ENCODE data around the gene ECHS1. TPM values are rescaled to one million over a fixed set of nuclear protein-coding genes. Genes with fewer than 3 reads are reported as not detected.
"Not testable (repeated sequence)": the region's sequence is repeated elsewhere in the genome, so short reads cannot be mapped to it uniquely, and the experiment has no call there.

The ECHS1 gene
- total RNA-seq, 1 donor, result 13.5 TPM

DNA sequence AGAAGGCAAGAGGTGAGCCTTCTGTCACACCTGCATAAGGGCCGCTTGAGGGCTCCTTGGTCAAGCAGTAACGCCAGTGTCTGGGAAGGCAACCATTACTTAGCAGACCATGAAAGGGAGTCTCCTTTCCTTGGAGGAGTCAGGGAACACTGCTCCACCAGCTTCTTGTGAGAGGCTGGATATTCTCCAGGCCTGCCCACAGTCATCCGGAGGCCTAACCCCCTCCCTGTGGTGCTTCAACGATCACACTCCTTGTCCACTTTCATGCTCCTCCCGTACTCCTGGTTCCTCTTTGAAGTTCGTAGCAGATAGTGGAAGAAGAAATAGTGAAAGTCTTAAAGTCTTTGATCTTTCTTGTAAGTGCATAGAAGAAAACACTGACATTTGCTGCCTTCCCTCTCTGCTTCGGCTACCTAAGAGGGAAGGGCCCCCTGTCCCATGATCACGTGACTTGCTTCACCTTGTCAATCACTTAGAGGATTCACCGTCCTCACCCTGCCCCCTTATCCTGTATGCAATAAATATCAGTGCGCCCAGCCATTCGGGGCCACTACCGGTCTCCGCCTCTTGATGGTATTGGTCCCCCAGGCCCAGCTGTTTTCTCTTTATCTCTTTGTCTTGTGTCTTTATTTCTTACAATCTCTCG lies 51.0 kb downstream of the ECHS1 start:
- peaks cover 19% of the 10 kb centered on the region for H3K4me1 ChIP-seq (ENCODE audit: insufficient read depth, low read length)
- peaks cover 24% of the 10 kb centered on the region for H3K27me3 ChIP-seq (ENCODE audit: insufficient read depth, low read length)
- H3K4me3 ChIP-seq (ENCODE audit: low read length); H3K9me3 ChIP-seq (ENCODE audit: low read depth, low read length): not testable (repeated sequence)

- peaks cover 16% of the 10 kb centered on the region for H3K4me1 ChIP-seq (ENCODE audit: insufficient read depth, low read length)
- H3K27me3 ChIP-seq (ENCODE audit: insufficient read depth, low read length), result peaks cover 12% of the 10 kb centered on the region
- H3K4me3 ChIP-seq (ENCODE audit: low read length); H3K9me3 ChIP-seq (ENCODE audit: low read depth, low read length): not testable (repeated sequence)
These were observed 52.2 kb downstream of the ECHS1 start for GRCh38 chr10:133320852-133321422.

DNA sequence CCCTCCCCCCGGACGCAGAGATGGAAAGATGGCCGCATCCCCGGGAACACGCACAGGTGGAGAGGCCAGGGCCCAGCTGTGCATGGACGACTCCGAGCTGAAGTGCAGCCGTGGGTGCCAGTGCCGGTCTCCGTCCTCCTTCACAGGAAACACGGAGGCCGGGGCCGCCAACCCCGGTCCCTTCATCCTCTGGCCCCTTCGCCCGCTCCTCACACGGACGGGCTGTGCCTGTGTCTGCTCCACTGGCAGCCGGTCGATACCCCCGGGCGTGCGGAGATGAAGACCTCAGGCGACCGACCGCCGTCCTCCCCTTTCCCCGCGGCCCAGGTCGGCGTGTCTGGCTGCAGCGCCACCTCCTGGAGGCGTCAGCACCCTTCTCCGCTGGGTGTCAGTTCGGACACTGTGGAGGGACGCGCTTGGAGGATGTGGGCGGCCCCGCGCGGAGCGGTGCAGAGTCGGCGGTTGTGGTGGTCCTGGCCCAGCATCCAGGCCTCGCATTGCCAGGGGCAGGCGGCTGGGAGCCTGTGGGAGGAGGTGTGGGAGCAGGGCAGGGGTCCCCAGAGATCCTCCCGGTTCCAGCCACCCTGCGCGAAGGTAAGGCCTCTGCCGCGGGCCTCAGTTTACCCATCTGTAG lies 54.5 kb downstream of the ECHS1 start:
- Histone ChIP-seq H3K4me3 (ENCODE audit: low read length) (no peak overlapping the region), H3K27me3 (ENCODE audit: insufficient read depth, low read length) (peaks cover 5% of the 10 kb centered on the region), H3K4me1 (ENCODE audit: insufficient read depth, low read length) (peaks cover 7% of the 10 kb centered on the region), H3K9me3 (ENCODE audit: low read depth, low read length) (no peaks in the 10 kb centered on the region)

GRCh38 chr10:133316732-133317131 lies 56.4 kb downstream of the ECHS1 start:
- peaks cover 5% of the 10 kb centered on the region for H3K27me3 ChIP-seq (ENCODE audit: insufficient read depth, low read length)
- peaks cover 7% of the 10 kb centered on the region for H3K4me1 ChIP-seq (ENCODE audit: insufficient read depth, low read length)
- H3K9me3 ChIP-seq (ENCODE audit: low read depth, low read length), result no peaks in the 10 kb centered on the region
- no peak overlapping the region for H3K4me3 ChIP-seq (ENCODE audit: low read length)

GRCh38 chr10:133316266-133316665 lies 56.9 kb downstream of the ECHS1 start:
- no peak overlapping the region for H3K4me3 ChIP-seq (ENCODE audit: low read length)
- H3K27me3 ChIP-seq (ENCODE audit: insufficient read depth, low read length), result peaks cover 5% of the 10 kb centered on the region
- no peaks in the 10 kb centered on the region for H3K9me3 ChIP-seq (ENCODE audit: low read depth, low read length)
- peaks cover 7% of the 10 kb centered on the region for H3K4me1 ChIP-seq (ENCODE audit: insufficient read depth, low read length)

- Histone ChIP-seq H3K4me1 (ENCODE audit: insufficient read depth, low read length) (peaks cover 7% of the 10 kb centered on the region), H3K27me3 (ENCODE audit: insufficient read depth, low read length) (peaks cover 5% of the 10 kb centered on the region), H3K4me3 (ENCODE audit: low read length) (no peak overlapping the region), H3K9me3 (ENCODE audit: low read depth, low read length) (no peaks in the 10 kb centered on the region)
These were observed 57.3 kb downstream of the ECHS1 start for GRCh38 chr10:133315847-133316246.

DNA sequence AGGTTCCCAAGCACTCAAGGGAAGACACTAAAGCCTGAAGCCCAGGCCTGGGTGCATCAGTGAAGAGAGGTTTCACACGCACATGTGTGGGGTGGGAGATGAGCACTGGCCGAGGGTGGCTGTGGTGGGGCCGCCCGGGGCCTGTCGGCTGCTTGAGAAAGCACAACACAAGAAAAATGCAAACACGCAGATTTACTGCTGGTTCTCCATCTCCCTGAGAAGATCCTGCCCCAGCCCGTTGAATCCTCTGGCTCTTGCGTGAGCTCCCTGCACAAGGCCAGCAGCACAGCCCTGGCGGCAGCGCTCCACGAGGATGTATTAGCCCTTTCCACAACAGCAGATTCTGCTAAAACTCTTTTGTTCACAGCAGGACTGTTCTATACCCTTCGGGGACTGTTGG lies 58.2 kb downstream of the ECHS1 start:
- H3K4me3 ChIP-seq (ENCODE audit: low read length), result no peak overlapping the region
- no peaks in the 10 kb centered on the region for H3K9me3 ChIP-seq (ENCODE audit: low read depth, low read length)
- peaks cover 5% of the 10 kb centered on the region for H3K27me3 ChIP-seq (ENCODE audit: insufficient read depth, low read length)
- H3K4me1 ChIP-seq (ENCODE audit: insufficient read depth, low read length), result peaks cover 7% of the 10 kb centered on the region

- Histone ChIP-seq H3K4me3 (ENCODE audit: low read length) (no peak overlapping the region), H3K4me1 (ENCODE audit: insufficient read depth, low read length) (peaks cover 8% of the 10 kb centered on the region), H3K9me3 (ENCODE audit: low read depth, low read length) (no peaks in the 10 kb centered on the region), H3K27me3 (ENCODE audit: insufficient read depth, low read length) (no peaks in the 10 kb centered on the region)
These were observed 60.0 kb downstream of the ECHS1 start for GRCh38 chr10:133313192-133313591.

DNA sequence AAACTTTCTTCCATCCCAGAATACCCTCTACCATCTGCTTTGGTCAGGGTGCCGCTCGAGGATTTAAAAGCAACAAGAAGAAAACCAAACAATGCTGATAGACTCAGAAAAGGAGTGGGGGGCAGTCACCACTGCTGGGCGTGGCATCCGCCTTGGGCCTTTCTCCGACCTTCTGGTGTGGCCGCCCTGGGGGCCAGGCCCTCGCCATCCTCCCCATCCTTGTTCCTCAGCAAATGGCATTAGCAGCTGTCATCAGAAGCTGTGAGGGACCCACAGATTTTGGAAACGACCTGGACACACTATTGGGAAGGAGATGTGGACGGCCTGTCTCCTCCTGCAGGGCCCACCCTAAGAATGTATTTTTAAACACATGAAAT lies 60.4 kb downstream of the ECHS1 start:
- Histone ChIP-seq H3K27me3 (ENCODE audit: insufficient read depth, low read length) (no peaks in the 10 kb centered on the region), H3K9me3 (ENCODE audit: low read depth, low read length) (no peaks in the 10 kb centered on the region), H3K4me3 (ENCODE audit: low read length) (no peak overlapping the region), H3K4me1 (ENCODE audit: insufficient read depth, low read length) (peaks cover 12% of the 10 kb centered on the region)

Other genes with a start within 250 kb of the ECHS1 start
- gene KNDC1, start 213.1 kb downstream of the ECHS1 start, total RNA-seq, result 0.94 TPM
- not detected for gene UTF1, start 143.1 kb downstream of the ECHS1 start, total RNA-seq
- gene VENTX, start 135.5 kb downstream of the ECHS1 start, total RNA-seq, result 2.0 TPM
- 84.9 TPM for gene ADAM8, start 96.5 kb downstream of the ECHS1 start, total RNA-seq
- 54.9 TPM for gene TUBGCP2, start 64.5 kb downstream of the ECHS1 start, total RNA-seq
- 16.8 TPM for gene ZNF511, start 64.4 kb downstream of the ECHS1 start, total RNA-seq
- gene CALY, start 36.5 kb downstream of the ECHS1 start, total RNA-seq, result 0.73 TPM
- gene PRAP1, start 26.0 kb downstream of the ECHS1 start, total RNA-seq, result not detected
- 7.1 TPM for gene FUOM, start 15.3 kb downstream of the ECHS1 start, total RNA-seq
- 1.9 TPM for gene PAOX, start 5.9 kb upstream of the ECHS1 start, total RNA-seq
- gene MTG1, start 20.8 kb upstream of the ECHS1 start, total RNA-seq, result 14.9 TPM
- under 0.01 TPM for gene SPRN, start 51.3 kb upstream of the ECHS1 start, total RNA-seq
- gene SCART1, start 80.6 kb upstream of the ECHS1 start, total RNA-seq, result 1.5 TPM
- 0.42 TPM for gene CYP2E1, start 154.0 kb upstream of the ECHS1 start, total RNA-seq
- gene SYCE1, start 192.2 kb upstream of the ECHS1 start, total RNA-seq, result not detected

Measured in mononuclear cell (primary cell).